ENCODE results near the gene COX4I2.

DNA sequence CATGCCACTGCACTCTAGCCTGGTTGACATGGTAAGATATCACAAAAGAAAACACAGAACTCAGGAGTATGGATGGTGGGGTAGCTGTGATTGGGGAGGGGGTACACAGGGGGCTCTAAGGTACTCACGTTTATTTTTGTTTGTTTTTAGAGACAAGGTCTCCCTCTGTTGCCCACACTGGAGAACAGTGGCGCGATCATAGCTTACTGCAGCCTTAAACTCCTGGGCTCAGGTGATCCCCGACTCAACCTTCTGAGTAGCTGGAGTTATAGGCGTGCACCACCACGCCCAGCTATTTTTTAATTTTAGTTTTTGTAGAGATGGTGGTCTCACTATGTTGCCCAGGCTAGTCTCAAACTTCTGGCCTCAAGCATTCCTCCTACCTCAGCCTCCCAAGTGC, 55.7 kb downstream of the COX4I2 start:
- TF ChIP-seq, protein P1, sequence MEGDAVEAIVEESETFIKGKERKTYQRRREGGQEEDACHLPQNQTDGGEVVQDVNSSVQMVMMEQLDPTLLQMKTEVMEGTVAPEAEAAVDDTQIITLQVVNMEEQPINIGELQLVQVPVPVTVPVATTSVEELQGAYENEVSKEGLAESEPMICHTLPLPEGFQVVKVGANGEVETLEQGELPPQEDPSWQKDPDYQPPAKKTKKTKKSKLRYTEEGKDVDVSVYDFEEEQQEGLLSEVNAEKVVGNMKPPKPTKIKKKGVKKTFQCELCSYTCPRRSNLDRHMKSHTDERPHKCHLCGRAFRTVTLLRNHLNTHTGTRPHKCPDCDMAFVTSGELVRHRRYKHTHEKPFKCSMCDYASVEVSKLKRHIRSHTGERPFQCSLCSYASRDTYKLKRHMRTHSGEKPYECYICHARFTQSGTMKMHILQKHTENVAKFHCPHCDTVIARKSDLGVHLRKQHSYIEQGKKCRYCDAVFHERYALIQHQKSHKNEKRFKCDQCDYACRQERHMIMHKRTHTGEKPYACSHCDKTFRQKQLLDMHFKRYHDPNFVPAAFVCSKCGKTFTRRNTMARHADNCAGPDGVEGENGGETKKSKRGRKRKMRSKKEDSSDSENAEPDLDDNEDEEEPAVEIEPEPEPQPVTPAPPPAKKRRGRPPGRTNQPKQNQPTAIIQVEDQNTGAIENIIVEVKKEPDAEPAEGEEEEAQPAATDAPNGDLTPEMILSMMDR (IDR thresholded peaks at IDR 0.05; ENCODE audit: low read depth, low read length, missing input control), result no peak
- no peak for TF ChIP-seq RAD21 (IDR thresholded peaks at IDR 0.05)
- TF ChIP-seq, protein P2, sequence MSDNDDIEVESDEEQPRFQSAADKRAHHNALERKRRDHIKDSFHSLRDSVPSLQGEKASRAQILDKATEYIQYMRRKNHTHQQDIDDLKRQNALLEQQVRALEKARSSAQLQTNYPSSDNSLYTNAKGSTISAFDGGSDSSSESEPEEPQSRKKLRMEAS (IDR thresholded peaks at IDR 0.05), result no peak
- TF ChIP-seq, protein P3, sequence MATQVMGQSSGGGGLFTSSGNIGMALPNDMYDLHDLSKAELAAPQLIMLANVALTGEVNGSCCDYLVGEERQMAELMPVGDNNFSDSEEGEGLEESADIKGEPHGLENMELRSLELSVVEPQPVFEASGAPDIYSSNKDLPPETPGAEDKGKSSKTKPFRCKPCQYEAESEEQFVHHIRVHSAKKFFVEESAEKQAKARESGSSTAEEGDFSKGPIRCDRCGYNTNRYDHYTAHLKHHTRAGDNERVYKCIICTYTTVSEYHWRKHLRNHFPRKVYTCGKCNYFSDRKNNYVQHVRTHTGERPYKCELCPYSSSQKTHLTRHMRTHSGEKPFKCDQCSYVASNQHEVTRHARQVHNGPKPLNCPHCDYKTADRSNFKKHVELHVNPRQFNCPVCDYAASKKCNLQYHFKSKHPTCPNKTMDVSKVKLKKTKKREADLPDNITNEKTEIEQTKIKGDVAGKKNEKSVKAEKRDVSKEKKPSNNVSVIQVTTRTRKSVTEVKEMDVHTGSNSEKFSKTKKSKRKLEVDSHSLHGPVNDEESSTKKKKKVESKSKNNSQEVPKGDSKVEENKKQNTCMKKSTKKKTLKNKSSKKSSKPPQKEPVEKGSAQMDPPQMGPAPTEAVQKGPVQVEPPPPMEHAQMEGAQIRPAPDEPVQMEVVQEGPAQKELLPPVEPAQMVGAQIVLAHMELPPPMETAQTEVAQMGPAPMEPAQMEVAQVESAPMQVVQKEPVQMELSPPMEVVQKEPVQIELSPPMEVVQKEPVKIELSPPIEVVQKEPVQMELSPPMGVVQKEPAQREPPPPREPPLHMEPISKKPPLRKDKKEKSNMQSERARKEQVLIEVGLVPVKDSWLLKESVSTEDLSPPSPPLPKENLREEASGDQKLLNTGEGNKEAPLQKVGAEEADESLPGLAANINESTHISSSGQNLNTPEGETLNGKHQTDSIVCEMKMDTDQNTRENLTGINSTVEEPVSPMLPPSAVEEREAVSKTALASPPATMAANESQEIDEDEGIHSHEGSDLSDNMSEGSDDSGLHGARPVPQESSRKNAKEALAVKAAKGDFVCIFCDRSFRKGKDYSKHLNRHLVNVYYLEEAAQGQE (IDR thresholded peaks at IDR 0.05), result no peak

All from liver (tissue), 3 donors.